H1 (cell line): Measurements from ENCODE around the gene PLEKHG4. TPM values are rescaled to one million over a fixed set of nuclear protein-coding genes. Genes with fewer than 3 reads are reported as not detected.

Experiments used
- CTCF ChIA-PET: fragments of 300-600 bp; sonication (Branson Sonifier 250); formaldehyde crosslinking; loops from one replicate; lab custom pipeline; 2021; ENCODE audit not compliant: partially characterized antibody; lab: Charles Lee
- POLR2A ChIA-PET: fragments of 300-600 bp; sonication (Branson Sonifier 250); formaldehyde crosslinking; loops from one replicate; lab custom pipeline; 2021; ENCODE audit warnings: inconsistent platforms; ENCODE audit not compliant: partially characterized antibody; lab: Charles Lee
- DNase-seq, 2 experiments: peaks; one replicate each; pipeline versions ENCODE4 v3.0.0 to v3.0.0-alpha.2; 2010 to 2022; ENCODE audit warnings: low spot score in 2 of 2, low read depth in 1 of 2, mixed read lengths in 1 of 2
- FAIRE-seq: peaks from 2 replicates; lab custom pipeline; 2011; peaks lifted over from hg19 to GRCh38; lab: Jason Lieb, UNC
- H2AFZ ChIP-seq: 2 replicates; pipeline ENCODE4 v1.8.1; 2012; ENCODE audit warnings: low read length, inconsistent platforms
- H2AK5ac ChIP-seq: 2 replicates; pipeline ENCODE4 v1.6.1; 2013; ENCODE audit warnings: low read depth, low read length
- H2BK120ac ChIP-seq: replicated peaks from 2 replicates; pipeline ENCODE3; 2013; ENCODE audit warnings: low read depth, low read length, inconsistent platforms
- H2BK12ac ChIP-seq: 2 replicates; pipeline ENCODE4 v1.6.1; 2013; ENCODE audit warnings: low read depth, low read length
- H2BK15ac ChIP-seq: 2 replicates; pipeline ENCODE4 v1.6.1; 2013; ENCODE audit warnings: low read length
- H2BK20ac ChIP-seq: 2 replicates; pipeline ENCODE4 v1.6.1; 2013; ENCODE audit warnings: low read length
- H2BK5ac ChIP-seq: 2 replicates; pipeline ENCODE4 v1.6.1; 2013; ENCODE audit warnings: low read depth, low read length
- H3K14ac ChIP-seq: 2 replicates; pipeline ENCODE4 v1.6.1; 2013; ENCODE audit warnings: inconsistent platforms; ENCODE audit not compliant: insufficient read length
- H3K18ac ChIP-seq: 2 replicates; pipeline ENCODE4 v1.6.1; 2013; ENCODE audit warnings: low read length; ENCODE audit errors: extremely low read depth
- H3K23ac ChIP-seq: 2 replicates; pipeline ENCODE4 v1.6.1; 2013; ENCODE audit warnings: inconsistent platforms; ENCODE audit not compliant: insufficient read length
- H3K23me2 ChIP-seq: 2 replicates; pipeline ENCODE4 v1.6.1; 2013; ENCODE audit warnings: low read depth, low read length
- H3K27ac ChIP-seq: 2 replicates; pipeline ENCODE4 v1.6.1; 2011; ENCODE audit warnings: low read depth, low read length, inconsistent platforms
- H3K27me3 ChIP-seq, 4 experiments: replicated peaks in 1 of 4; 1 replicate in 1 of 4; 2 replicates in 3 of 4; pipeline versions ENCODE4 v1.6.1 to v1.8.1; 2011 to 2013; ENCODE audit warnings: low read length in 3 of 4, mild to moderate bottlenecking in 3 of 4, inconsistent platforms in 2 of 4, mixed read lengths in 2 of 4, moderate library complexity in 1 of 4; ENCODE audit not compliant: control insufficient read depth in 3 of 4, insufficient read depth in 3 of 4; ENCODE audit errors: extremely low read depth in 1 of 4
- H3K36me3 ChIP-seq, 4 experiments: 2 replicates each; pipeline versions ENCODE4 v1.6.1 to v1.8.1; 2011 to 2013; ENCODE audit warnings: mild to moderate bottlenecking in 4 of 4, low read length in 3 of 4, moderate library complexity in 2 of 4, control low read depth in 1 of 4, inconsistent platforms in 1 of 4; ENCODE audit not compliant: insufficient read depth in 4 of 4, control insufficient read depth in 2 of 4
- H3K4ac ChIP-seq: replicated peaks from 2 replicates; pipeline ENCODE3; 2013; ENCODE audit warnings: low read length, low read depth, mixed read lengths, inconsistent platforms; ENCODE audit not compliant: insufficient read length
- H3K4me1 ChIP-seq, 4 experiments: replicated peaks in 1 of 4; 1 replicate in 1 of 4; 2 replicates in 3 of 4; pipeline versions ENCODE4 v1.6.1 to v1.8.1; 2011 to 2013; ENCODE audit warnings: low read length in 3 of 4, inconsistent platforms in 2 of 4, mixed read lengths in 1 of 4; ENCODE audit not compliant: insufficient read depth in 4 of 4, control insufficient read depth in 3 of 4
- H3K4me2 ChIP-seq, 2 experiments: 2 replicates each; pipeline versions ENCODE4 v1.6.1 to v1.8.1; 2011 to 2013; ENCODE audit warnings: low read depth in 2 of 2, low read length in 2 of 2, control low read depth in 1 of 2, inconsistent platforms in 1 of 2, mild to moderate bottlenecking in 1 of 2; ENCODE audit not compliant: insufficient read depth in 1 of 2
- H3K4me3 ChIP-seq, 4 experiments: fragments of 200-600, 300-600 bp in 1 of 4; sonication (generic), shearing (Covaris generic), sonication (Bioruptor Twin) in 1 of 4; 2 replicates each; pipeline versions ENCODE4 v1.5.1 to v1.8.1; 2011 to 2016; ENCODE audit warnings: low read length in 4 of 4, low read depth in 3 of 4, control low read depth in 2 of 4, inconsistent platforms in 2 of 4, mild to moderate bottlenecking in 2 of 4, mixed read lengths in 1 of 4, moderate library complexity in 1 of 4; ENCODE audit not compliant: insufficient read depth in 2 of 4; ENCODE audit errors: extremely low read depth in 1 of 4
- H3K56ac ChIP-seq: replicated peaks from 2 replicates; pipeline ENCODE3; 2013; ENCODE audit warnings: low read depth, mild to moderate bottlenecking, mixed read lengths, low read length, inconsistent platforms; ENCODE audit not compliant: insufficient read length
- H3K79me1 ChIP-seq: 2 replicates; pipeline ENCODE4 v1.6.1; 2013; ENCODE audit warnings: low read depth, low read length, control low read depth
- H3K79me2 ChIP-seq, 2 experiments: 2 replicates each; pipeline versions ENCODE4 v1.6.1 to v1.8.1; 2012 to 2013; ENCODE audit warnings: low read length in 2 of 2, mild to moderate bottlenecking in 2 of 2, inconsistent platforms in 1 of 2; ENCODE audit not compliant: insufficient read depth in 2 of 2, control insufficient read depth in 1 of 2
- H3K9ac ChIP-seq, 4 experiments: replicated peaks in 1 of 4; 1 replicate in 1 of 4; 2 replicates in 3 of 4; pipeline versions ENCODE4 v1.6.1 to v1.8.1; 2011 to 2013; ENCODE audit warnings: low read depth in 3 of 4, low read length in 3 of 4, control low read depth in 2 of 4, mild to moderate bottlenecking in 2 of 4, moderate library complexity in 2 of 4, inconsistent platforms in 1 of 4; ENCODE audit errors: extremely low read depth in 1 of 4
- H3K9me3 ChIP-seq, 2 experiments: 2 replicates each; pipeline versions ENCODE4 v1.6.1 to v1.8.1; 2012 to 2013; ENCODE audit warnings: mild to moderate bottlenecking in 2 of 2, moderate library complexity in 2 of 2, control low read depth in 1 of 2, inconsistent platforms in 1 of 2, low read depth in 1 of 2, low read length in 1 of 2, mixed read lengths in 1 of 2; ENCODE audit not compliant: insufficient read depth in 2 of 2
- H4K20me1 ChIP-seq, 2 experiments: replicated peaks in 1 of 2; 2 replicates each; pipeline versions ENCODE3 to v1.8.1; 2011 to 2013; ENCODE audit warnings: inconsistent platforms in 2 of 2, low read length in 2 of 2, mild to moderate bottlenecking in 1 of 2; ENCODE audit not compliant: insufficient read depth in 2 of 2, control insufficient read depth in 1 of 2
- H4K5ac ChIP-seq: 2 replicates; pipeline ENCODE4 v1.6.1; 2013; ENCODE audit warnings: low read length, low read depth, mixed read lengths, inconsistent platforms; ENCODE audit not compliant: insufficient read length
- H4K8ac ChIP-seq: 2 replicates; pipeline ENCODE4 v1.8.0; 2013; ENCODE audit warnings: mild to moderate bottlenecking, moderate library complexity, low read length, inconsistent platforms; ENCODE audit not compliant: insufficient read depth; ENCODE audit errors: extremely low read depth
- H4K91ac ChIP-seq: replicated peaks from 2 replicates; pipeline ENCODE3; 2013; ENCODE audit warnings: low read length, mixed read lengths, inconsistent platforms; ENCODE audit not compliant: insufficient read length
- ATF2 ChIP-seq: IDR thresholded peaks from 2 replicates; pipeline ENCODE4 v1.6.1; 2012; ENCODE audit warnings: low read length, inconsistent platforms
- BACH1 ChIP-seq: IDR thresholded peaks from 2 replicates; pipeline ENCODE4 v1.6.1; 2012; ENCODE audit warnings: low read length, improper control_type of control experiment
- CREB1 ChIP-seq: IDR thresholded peaks from 2 replicates; pipeline ENCODE4 v1.6.1; 2012; ENCODE audit warnings: inconsistent platforms
- KDM1A ChIP-seq: fragments of 200-600, 300-600 bp; sonication (generic); IDR thresholded peaks from 2 replicates; pipeline ENCODE4 v1.7.1; 2016; ENCODE audit warnings: mild to moderate bottlenecking, low read length, borderline replicate concordance
- MAFK ChIP-seq: IDR thresholded peaks from 2 replicates; pipeline ENCODE4 v1.6.1; 2012; ENCODE audit warnings: low read depth, mild to moderate bottlenecking, improper control_type of control experiment, low read length
- MAX ChIP-seq: IDR thresholded peaks from 2 replicates; pipeline ENCODE4 v1.6.1; 2012; ENCODE audit warnings: inconsistent platforms
- NRF1 ChIP-seq: IDR thresholded peaks from 2 replicates; pipeline ENCODE4 v1.6.1; 2011; ENCODE audit warnings: mild to moderate bottlenecking, low read depth, low read length, improper control_type of control experiment
- RFX5 ChIP-seq: IDR thresholded peaks from 2 replicates; pipeline ENCODE4 v1.6.1; 2011; ENCODE audit warnings: low read depth, low read length, improper control_type of control experiment, borderline replicate concordance
- SP2 ChIP-seq: IDR thresholded peaks from 2 replicates; pipeline ENCODE4 v1.6.1; 2012; ENCODE audit warnings: mild to moderate bottlenecking, low read length, inconsistent platforms
- SRF ChIP-seq: IDR thresholded peaks from 2 replicates; pipeline ENCODE4 v1.6.1; 2011; ENCODE audit warnings: mild to moderate bottlenecking, low read depth, low read length, moderate library complexity
- TAF1 ChIP-seq: IDR thresholded peaks from 2 replicates; pipeline ENCODE4 v1.6.1; 2011; ENCODE audit warnings: mild to moderate bottlenecking, low read depth, low read length
- TBP ChIP-seq: IDR thresholded peaks from 2 replicates; pipeline ENCODE4 v1.6.1; 2011; ENCODE audit warnings: low read depth, low read length, improper control_type of control experiment
- WGBS, 2 experiments: shearing (Covaris generic) in 1 of 2; methylation state at CpG; one replicate each; pipeline versions ENCODE4 v1.1.6 to v1.1.7; 2013 to 2015; ENCODE audit warnings: low lambda C conversion rate in 2 of 2, mixed read lengths in 2 of 2, inconsistent platforms in 1 of 2, low coverage in 1 of 2, missing lambda C conversion rate in 1 of 2; ENCODE audit not compliant: insufficient replicate concordance in 2 of 2, insufficient coverage in 1 of 2, insufficient read length in 1 of 2; ENCODE audit errors: extremely low coverage in 1 of 2, missing lambda C conversion rate in 1 of 2; 5-methylcytosine and 5-hydroxymethylcytosine counted together
- polyA plus RNA-seq, 7 experiments: library from polyadenylated mRNA; depleted of rRNA in 3 of 7; stranded (reverse) in 5 of 7; unstranded in 2 of 7; fragments of >200 nt in 5 of 7; fragments of 200-250 nt in 2 of 7; gene quantifications; 1 replicate in 5 of 7; 2 replicates in 1 of 7; 4 replicates in 1 of 7; pipeline versions ENCODE4 v1.2.1 to v1.2.3, GENCODE V29; 2011 to 2013; ENCODE audit warnings: missing spikeins in 2 of 7, mixed read lengths in 2 of 7
- total RNA-seq: library from RNA; stranded (reverse); fragmentation: NEBNext Ultra II Directional; extraction: Animal tissue kit (Norgen Biotek cat#: 25700); gene quantifications from 2 replicates; pipeline ENCODE4 v1.2.1, GENCODE V29; 2021

PLEKHG4 gene
- total and polyA plus RNA-seq, 2 of the 8 experiments (the other 6 are each of a cell fraction or from before 2014, with no cell fraction given) = 7.7 to 11.1 TPM

GRCh38 chr16:67336116-67336515, 56.8 kb downstream of the PLEKHG4 start:
- POLR2A ChIA-PET = no interaction called here
- TF ChIP-seq NRF1 (no peak), ATF2 (no peak), MAX (no peak), SRF (no peak), SP2 (no peak), TBP (no peak), TAF1 (no peak), KDM1A (no peak), BACH1 (no peak), CREB1 (no peak), MAFK (no peak), RFX5 (no peak)

More at GRCh38 chr16:67336116-67336515, 56.8 kb downstream of the PLEKHG4 start:
- Histone ChIP-seq H3K23me2 (no peaks in the 10 kb centered on the region), H2AK5ac (no peak overlapping the region), H3K9ac (no peak overlapping the region), H2BK20ac (no peak overlapping the region), H4K91ac (no peak overlapping the region), H2BK15ac (no peak overlapping the region), H3K23ac (no peak overlapping the region), H3K18ac (no peak overlapping the region), H2BK120ac (no peak overlapping the region), H4K5ac (no peak overlapping the region), H3K4ac (no peak overlapping the region), H2BK12ac (no peak overlapping the region), H3K27me3 (no peaks in the 10 kb centered on the region), H3K36me3 (no peaks in the 10 kb centered on the region; a peak in 1 of 8 replicates), H2BK5ac (no peak overlapping the region), H2AFZ (no peak overlapping the region), H3K4me1 (no peaks in the 10 kb centered on the region), H3K79me2 (no peaks in the 10 kb centered on the region), H3K79me1 (no peaks in the 10 kb centered on the region), H3K27ac (no peak overlapping the region), H3K4me2 (no peak overlapping the region), H3K9me3 (peaks cover 0 to 9% of the 10 kb centered on the region in 2 experiments; a peak in 1 of 4 replicates), H4K8ac (no peak overlapping the region), H3K4me3 (no peak overlapping the region), H3K56ac (no peak overlapping the region), H3K14ac (no peak overlapping the region), H4K20me1 (no peaks in the 10 kb centered on the region)
- CTCF ChIA-PET = no interaction called here
- WGBS, 2 experiments = 94% methylated on average over 1 of the region's 1 CpG; no CpG with 5 or more reads in 1 of the 2 experiments
- DNase-seq = no peak
- no peak for FAIRE-seq
